Measurements from ENCODE around the gene PTPN11.

The PTPN11 gene

GRCh38 chr12:112543751-112544150, 125.0 kb downstream of the PTPN11 start:
- DNase-seq (ENCODE audit: low read depth in 2 of 2): no peak

GRCh38 chr12:112546339-112546738, 127.6 kb downstream of the PTPN11 start:
- no peak for DNase-seq (ENCODE audit: low read depth in 2 of 2)

- DNase-seq (ENCODE audit: low read depth in 2 of 2): no peak
These were observed 128.2 kb downstream of the PTPN11 start for GRCh38 chr12:112546996-112547395.

- no peak for DNase-seq (ENCODE audit: low read depth in 2 of 2)
These were observed 130.3 kb downstream of the PTPN11 start for GRCh38 chr12:112549031-112549430.

- no peak for DNase-seq (ENCODE audit: low read depth in 2 of 2)
These were observed 132.9 kb downstream of the PTPN11 start for GRCh38 chr12:112551681-112552080.

GRCh38 chr12:112555621-112556233, 137.0 kb downstream of the PTPN11 start:
- no peak for DNase-seq (ENCODE audit: low read depth in 2 of 2)

GRCh38 chr12:112557951-112558630, 139.3 kb downstream of the PTPN11 start:
- DNase-seq (ENCODE audit: low read depth in 2 of 2): no peak
